SK-N-MC (cell line): ENCODE measurements around the gene FLT1.

Experiments used
- DNase-seq: peaks from one replicate; pipeline ENCODE4 v3.0.0-alpha.2; 2011; ENCODE audit warnings: low read depth, low spot score
- H3K27ac ChIP-seq: fragments of 200-600 bp; sonication (generic); 2 replicates; pipeline ENCODE4 v1.5.1; 2016; ENCODE audit warnings: mixed run types
- H3K36me3 ChIP-seq: fragments of 200-600 bp; sonication (generic); 2 replicates; pipeline ENCODE4 v1.6.1; 2017; ENCODE audit warnings: antibody characterized with exemption, low read length, mixed read lengths; ENCODE audit not compliant: insufficient read depth
- H3K4me3 ChIP-seq: fragments of 200-600 bp; sonication (generic); 2 replicates; pipeline ENCODE4 v1.5.1; 2016
- H3K9ac ChIP-seq: fragments of 200-600 bp; sonication (generic); 2 replicates; pipeline ENCODE4 v1.8.0; 2017; ENCODE audit warnings: mixed run types, mixed read lengths; ENCODE audit not compliant: insufficient read length
- H3K9me3 ChIP-seq: fragments of 200-600 bp; sonication (generic); 2 replicates; pipeline ENCODE4 v1.6.1; 2017; ENCODE audit warnings: low read depth, mild to moderate bottlenecking, antibody characterized with exemption, low read length, moderate library complexity, mixed read lengths
- EZH2 ChIP-seq: fragments of 200-600 bp; sonication (generic); IDR thresholded peaks from one replicate; pipeline ENCODE4 v1.6.1; 2017; ENCODE audit warnings: antibody characterized with exemption
- FOXP2 ChIP-seq: optimal IDR thresholded peaks from 2 replicates; pipeline ENCODE3; 2011; ENCODE audit warnings: mild to moderate bottlenecking, moderate library complexity; ENCODE audit not compliant: insufficient read depth; ENCODE audit errors: extremely low read length, control extremely low read depth
- POLR2AphosphoS5 ChIP-seq: IDR thresholded peaks from 2 replicates; pipeline ENCODE4 v1.6.1; 2012; ENCODE audit warnings: mild to moderate bottlenecking, low read depth, low read length, borderline replicate concordance

Gene FLT1

GRCh38 chr13:28513745-28514144 lies 18.8 kb upstream of the FLT1 start:
- Histone ChIP-seq H3K9ac (no peak overlapping the region), H3K27ac (no peak overlapping the region), H3K36me3 (no peaks in the 10 kb centered on the region), H3K4me3 (no peak overlapping the region), H3K9me3 (no peaks in the 10 kb centered on the region)
- TF ChIP-seq POLR2AphosphoS5 (no peak), FOXP2 (no peak), EZH2 (no peak)
- DNase-seq, result no peak

DNA sequence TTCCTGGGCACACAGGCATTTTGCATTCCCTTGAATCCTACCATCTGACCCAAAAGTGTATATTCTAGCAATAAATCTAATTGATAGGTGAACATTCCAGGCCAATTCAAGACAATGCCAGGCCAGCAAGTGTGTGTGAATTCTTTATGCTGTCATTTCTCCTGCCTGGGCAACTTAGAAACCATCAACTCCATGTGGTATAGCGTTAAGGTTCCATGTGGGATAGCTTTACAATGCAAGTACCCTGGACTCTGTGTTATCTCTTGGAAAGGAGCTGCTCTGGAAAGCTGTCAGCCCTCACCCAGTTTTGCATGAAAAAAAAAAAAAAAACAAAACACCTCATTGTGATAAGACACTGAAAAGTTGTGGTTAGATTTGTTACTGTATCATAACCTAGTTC lies 15.6 kb upstream of the FLT1 start:
- Histone ChIP-seq H3K36me3 (no peaks in the 10 kb centered on the region), H3K4me3 (no peak overlapping the region), H3K27ac (no peak overlapping the region), H3K9me3 (no peaks in the 10 kb centered on the region), H3K9ac (no peak overlapping the region)
- DNase-seq, result no peak
- TF ChIP-seq POLR2AphosphoS5 (no peak), EZH2 (no peak), FOXP2 (no peak)

GRCh38 chr13:28510066-28510465 lies 15.1 kb upstream of the FLT1 start:
- no peak overlapping the region for H3K27ac ChIP-seq
- H3K9ac ChIP-seq, result no peak overlapping the region
- no peak for DNase-seq
- no peak overlapping the region for H3K4me3 ChIP-seq
- TF ChIP-seq FOXP2 (no peak), POLR2AphosphoS5 (no peak)
- no peaks in the 10 kb centered on the region for H3K9me3 ChIP-seq
- H3K36me3 ChIP-seq, result no peaks in the 10 kb centered on the region

DNA sequence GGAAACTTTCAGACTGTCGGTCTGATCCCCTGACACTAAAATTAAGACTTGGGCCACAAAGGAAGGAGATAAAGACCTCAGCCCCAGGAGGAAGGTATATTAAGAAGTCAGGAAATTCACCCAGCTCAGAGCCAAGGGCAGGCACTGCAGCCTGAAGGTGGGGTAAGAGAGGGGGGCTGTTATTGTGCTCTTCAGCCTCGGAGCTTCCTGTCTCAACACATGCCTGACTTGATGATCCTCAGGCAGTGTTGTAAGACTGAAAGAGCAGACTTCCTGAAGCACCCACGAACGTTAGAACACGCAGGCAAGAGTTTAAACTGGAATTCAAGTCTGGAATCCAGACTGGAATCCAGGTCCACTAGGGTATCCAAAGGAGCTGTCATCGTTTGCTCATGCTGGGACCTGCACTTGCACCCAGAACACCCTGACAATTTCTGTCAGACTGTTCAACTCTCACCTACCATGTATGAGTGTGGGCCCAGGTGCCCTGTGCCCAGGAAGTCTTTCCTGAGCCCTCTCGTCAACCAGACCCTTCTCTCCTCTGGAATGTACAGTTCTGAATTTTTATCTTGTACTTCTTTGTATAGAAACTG lies 10.7 kb upstream of the FLT1 start:
- no peak overlapping the region for H3K27ac ChIP-seq
- no peak for DNase-seq
- H3K9ac ChIP-seq, result no peak overlapping the region
- H3K36me3 ChIP-seq, result no peaks in the 10 kb centered on the region
- H3K9me3 ChIP-seq, result no peaks in the 10 kb centered on the region
- H3K4me3 ChIP-seq, result no peak overlapping the region
- TF ChIP-seq POLR2AphosphoS5, result no peak
- no peak for TF ChIP-seq FOXP2
- no peak for TF ChIP-seq EZH2

DNA sequence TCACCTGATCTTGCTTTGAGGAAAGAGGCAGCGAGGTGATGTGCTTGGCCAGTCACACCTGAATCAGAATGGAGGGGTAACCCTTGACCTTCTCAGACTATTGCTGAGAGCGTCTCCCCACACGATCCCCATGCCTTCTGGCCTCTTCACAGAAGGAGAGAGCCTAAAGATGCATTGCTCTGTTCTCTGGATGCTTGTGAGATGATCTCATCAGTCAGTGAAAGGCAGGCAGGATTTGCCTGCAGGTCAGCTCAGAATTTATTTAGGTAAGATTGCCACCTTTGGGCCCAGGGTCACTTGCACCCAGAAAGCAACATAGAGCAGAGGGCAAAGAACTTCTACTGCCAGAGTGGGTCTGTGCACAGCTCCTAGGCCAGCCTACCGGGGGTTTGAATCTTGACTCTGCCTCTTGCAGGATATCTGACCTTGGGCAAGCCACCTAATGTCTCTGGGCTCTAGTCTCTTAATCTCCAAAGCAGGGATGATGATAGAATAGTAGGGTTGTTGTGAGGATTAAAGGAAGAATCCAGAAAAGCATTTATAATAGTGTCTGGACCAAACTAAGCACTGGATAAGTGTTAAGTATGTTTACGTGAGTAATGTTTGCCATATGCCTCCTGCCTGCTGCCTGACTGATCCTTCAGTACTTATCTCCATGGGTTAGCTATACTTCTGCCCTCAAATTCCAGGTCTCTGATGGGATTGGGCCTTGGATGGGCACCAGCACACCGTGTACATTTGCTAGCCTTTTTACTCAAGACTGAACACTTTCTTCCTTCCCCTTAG lies 8.4 kb upstream of the FLT1 start:
- no peak for DNase-seq
- Histone ChIP-seq H3K9me3 (no peaks in the 10 kb centered on the region), H3K36me3 (no peaks in the 10 kb centered on the region), H3K4me3 (no peak overlapping the region), H3K27ac (no peak overlapping the region), H3K9ac (no peak overlapping the region)
- TF ChIP-seq EZH2 (no peak), FOXP2 (no peak), POLR2AphosphoS5 (no peak)

DNA sequence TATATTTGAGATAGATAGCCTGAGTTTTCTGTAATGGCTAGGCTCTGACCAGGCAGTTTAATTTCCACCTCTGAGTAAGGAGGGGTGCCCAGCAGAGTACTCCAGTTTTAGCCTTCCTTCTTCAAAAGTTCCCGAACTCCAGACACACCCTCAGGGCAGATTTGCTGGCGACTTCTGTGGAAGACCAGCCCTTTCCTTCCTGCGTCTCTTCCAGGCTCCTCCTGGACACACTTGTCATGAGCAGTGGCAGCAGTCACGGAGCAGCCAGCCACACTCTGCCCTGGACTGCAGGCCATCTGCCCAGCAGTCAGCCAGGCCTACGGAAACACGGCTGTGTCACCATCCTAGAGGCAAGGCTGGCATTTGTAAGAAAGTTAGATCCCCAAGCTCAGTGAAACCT lies 6.6 kb upstream of the FLT1 start:
- no peak overlapping the region for H3K4me3 ChIP-seq
- no peaks in the 10 kb centered on the region for H3K36me3 ChIP-seq
- H3K9me3 ChIP-seq, result no peaks in the 10 kb centered on the region
- TF ChIP-seq POLR2AphosphoS5 (no peak), FOXP2 (no peak), EZH2 (no peak)
- no peak overlapping the region for H3K9ac ChIP-seq
- no peak for DNase-seq
- H3K27ac ChIP-seq, result no peak overlapping the region

DNA sequence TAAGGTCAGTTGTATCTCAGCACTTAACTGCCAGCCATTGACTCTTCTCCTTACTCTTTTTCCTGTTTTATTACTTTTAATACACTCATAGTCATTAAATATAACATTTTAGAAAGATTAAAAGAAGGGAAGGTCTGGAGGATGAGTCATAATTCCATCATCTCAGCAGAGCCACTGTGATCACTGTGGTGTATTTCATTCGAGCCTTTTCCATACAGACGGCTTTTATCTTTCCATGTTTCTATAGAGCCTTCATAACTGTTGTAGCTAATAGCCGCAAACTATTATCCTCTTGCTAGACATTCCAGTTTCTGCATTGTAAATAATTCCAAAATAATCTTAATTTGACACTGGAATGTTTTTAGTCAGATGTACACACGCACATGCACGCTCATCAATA lies 4.7 kb upstream of the FLT1 start:
- Histone ChIP-seq H3K36me3 (no peaks in the 10 kb centered on the region), H3K9me3 (no peaks in the 10 kb centered on the region), H3K27ac (no peak overlapping the region), H3K4me3 (no peak overlapping the region), H3K9ac (no peak overlapping the region)
- no peak for DNase-seq
- no peak for TF ChIP-seq FOXP2
- no peak for TF ChIP-seq POLR2AphosphoS5
- no peak for TF ChIP-seq EZH2

- Histone ChIP-seq H3K9me3 (no peaks in the 10 kb centered on the region), H3K4me3 (no peak overlapping the region), H3K27ac (no peak overlapping the region), H3K9ac (no peak overlapping the region), H3K36me3 (no peaks in the 10 kb centered on the region)
- no peak for DNase-seq
- no peak for TF ChIP-seq FOXP2
- TF ChIP-seq POLR2AphosphoS5, result no peak
- TF ChIP-seq EZH2, result no peak
Measured at GRCh38 chr13:28498481-28499115, 3.7 kb upstream of the FLT1 start.
